Measurements from ENCODE around the gene HNF4A. TPM values are rescaled to one million over a fixed set of nuclear protein-coding genes. Genes with fewer than 3 reads are reported as not detected.

HNF4A gene
- polyA plus RNA-seq, 1 donor from 2014 or later: not detected

DNA sequence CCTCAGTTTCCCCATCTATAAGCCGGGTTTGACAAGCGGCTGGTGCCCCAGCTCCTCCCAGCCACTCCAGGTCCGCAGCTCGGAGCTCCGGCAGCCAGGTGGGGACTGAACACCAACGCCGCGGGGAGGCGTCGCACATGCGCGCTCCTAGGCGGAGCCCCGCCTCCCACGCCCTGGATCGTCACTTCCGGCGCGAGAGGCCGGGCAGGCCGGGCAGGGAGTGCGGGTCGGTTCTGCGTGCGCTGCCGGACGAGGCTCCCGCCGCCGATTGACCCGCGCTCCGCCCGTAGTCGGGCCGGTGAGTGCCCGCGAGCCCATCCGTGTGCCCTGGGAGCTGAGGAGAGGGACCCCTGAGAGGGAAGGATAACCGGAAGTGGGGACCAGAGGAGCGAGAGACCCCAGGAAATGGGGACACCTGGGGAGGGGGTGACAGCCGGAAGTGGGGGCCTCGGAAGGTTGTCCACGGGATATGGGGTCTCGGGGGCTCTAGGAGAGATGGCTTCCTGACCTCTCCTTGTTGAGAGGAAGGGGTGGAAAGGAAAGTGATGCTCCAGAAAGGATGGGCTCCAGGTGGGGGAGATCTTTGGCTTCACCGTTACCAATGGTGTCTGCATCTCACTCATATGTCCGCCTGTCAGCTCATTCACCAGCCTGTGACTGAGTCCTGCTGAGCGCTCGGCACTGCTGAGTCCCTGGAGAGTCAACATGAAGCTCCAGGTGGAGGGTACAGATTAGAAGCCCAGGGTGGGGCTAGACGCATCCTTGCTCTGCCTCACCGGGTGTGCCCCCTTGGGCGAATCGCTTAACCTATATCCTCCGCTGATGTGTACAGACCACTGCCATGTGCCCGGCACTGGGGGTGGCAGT, 120.4 kb downstream of the HNF4A start, which contains the start of gene TTPAL:
TSS of gene TTPAL (plus strand) at position 181 of the 867 bp plus-strand sequence. CDS start 4,126 bp downstream, outside the sequence.
- H3K4me3 ChIP-seq (ENCODE audit: low read length): peak within 1 kb of the TSS; percentile 85
- no peaks in the 10 kb centered on the region for H3K27me3 ChIP-seq (ENCODE audit: insufficient read depth, low read depth, low read length)
- peak within 1 kb of the TSS; percentile 93 for H3K27ac ChIP-seq (ENCODE audit: low read length)
- H3K36me3 ChIP-seq (ENCODE audit: insufficient read depth, low read length): no peaks in the 10 kb centered on the region
- no peaks in the 10 kb centered on the region for H4K20me1 ChIP-seq (ENCODE audit: insufficient read depth)
- peak within 1 kb of the TSS; percentile 96 for H3K9ac ChIP-seq (ENCODE audit: low read length)
- no peaks in the 10 kb centered on the region for H3F3A ChIP-seq (ENCODE audit: insufficient read depth, low read length, poor library complexity, severe bottlenecking)
- no peaks in the 10 kb centered on the region for H3K9me2 ChIP-seq (ENCODE audit: insufficient read depth, low read length)
- peak within 1 kb of the TSS; percentile 80 for H2AFZ ChIP-seq (ENCODE audit: low read depth, low read length)
- no peaks in the 10 kb centered on the region for H3K9me3 ChIP-seq (ENCODE audit: low read length)
- H3K4me2 ChIP-seq (ENCODE audit: low read length): peak within 1 kb of the TSS; percentile 100
- H3K79me2 ChIP-seq (replicated peaks; ENCODE audit: insufficient read depth, low read length): peaks cover 11% of the 10 kb centered on the region
- TF ChIP-seq TAF1 (IDR thresholded peaks at IDR 0.05; ENCODE audit: low read depth): peak; percentile 83
- no peak for TF ChIP-seq EZH2 (IDR thresholded peaks at IDR 0.05; ENCODE audit: borderline replicate concordance, insufficient read depth, low read length, poor library complexity, severe bottlenecking)
- peak; percentile 77 for TF ChIP-seq EP300 (conservative IDR thresholded peaks at IDR 0.05; ENCODE audit: poor library complexity, severe bottlenecking)
- TF ChIP-seq CTCF (IDR thresholded peaks at IDR 0.05; ENCODE audit: poor library complexity, severe bottlenecking): peak; percentile 54
- peak; percentile 99 for TF ChIP-seq POLR2AphosphoS5 (IDR thresholded peaks at IDR 0.05)
- peak; percentile 82 for TF ChIP-seq REST (IDR thresholded peaks at IDR 0.05; ENCODE audit: borderline replicate concordance)
- TF ChIP-seq MXI1 (conservative IDR thresholded peaks at IDR 0.05; ENCODE audit: poor library complexity, severe bottlenecking): peak; percentile 87
- TF ChIP-seq SMC3 (conservative IDR thresholded peaks at IDR 0.05; ENCODE audit: poor library complexity): peak; percentile 69
- TF ChIP-seq RAD21 (conservative IDR thresholded peaks at IDR 0.05): peak; percentile 45

- Histone ChIP-seq H3K36me3 (ENCODE audit: insufficient read depth, low read length) (no peaks in the 10 kb centered on the region), H3K9ac (ENCODE audit: low read length) (no peak overlapping the region), H2AFZ (ENCODE audit: low read depth, low read length) (no peak overlapping the region), H3F3A (ENCODE audit: insufficient read depth, low read length, poor library complexity, severe bottlenecking) (no peaks in the 10 kb centered on the region), H3K9me2 (ENCODE audit: insufficient read depth, low read length) (no peaks in the 10 kb centered on the region), H3K27me3 (ENCODE audit: insufficient read depth, low read depth, low read length) (no peaks in the 10 kb centered on the region), H4K20me1 (ENCODE audit: insufficient read depth) (no peaks in the 10 kb centered on the region), H3K4me3 (ENCODE audit: low read length) (peak overlapping the region; percentile 85), H3K27ac (ENCODE audit: low read length) (no peak overlapping the region), H3K9me3 (ENCODE audit: low read length) (no peaks in the 10 kb centered on the region), H3K79me2 (replicated peaks; ENCODE audit: insufficient read depth, low read length) (peaks cover 11% of the 10 kb centered on the region), H3K4me2 (ENCODE audit: low read length) (no peak overlapping the region)
- TF ChIP-seq TAF1 (IDR thresholded peaks at IDR 0.05; ENCODE audit: low read depth) (no peak), EP300 (conservative IDR thresholded peaks at IDR 0.05; ENCODE audit: poor library complexity, severe bottlenecking) (no peak), EZH2 (IDR thresholded peaks at IDR 0.05; ENCODE audit: borderline replicate concordance, insufficient read depth, low read length, poor library complexity, severe bottlenecking) (no peak), CTCF (IDR thresholded peaks at IDR 0.05; ENCODE audit: poor library complexity, severe bottlenecking) (no peak), RAD21 (conservative IDR thresholded peaks at IDR 0.05) (no peak), REST (IDR thresholded peaks at IDR 0.05; ENCODE audit: borderline replicate concordance) (no peak), POLR2AphosphoS5 (IDR thresholded peaks at IDR 0.05) (no peak), SMC3 (conservative IDR thresholded peaks at IDR 0.05; ENCODE audit: poor library complexity) (no peak), MXI1 (conservative IDR thresholded peaks at IDR 0.05; ENCODE audit: poor library complexity, severe bottlenecking) (no peak)
Observed at GRCh38 chr20:44477151-44477550, 121.7 kb downstream of the HNF4A start.
